H1 (cell line): ENCODE results near the gene PTGER3. TPM values are rescaled to one million over a fixed set of nuclear protein-coding genes. Genes with fewer than 3 reads are reported as not detected.

Experiments used
- CTCF ChIP-seq, 3 experiments: IDR thresholded peaks; 1 replicate in 2 of 3; 2 replicates in 1 of 3; pipeline versions ENCODE4 v1.5.1 to v1.6.1; 2011; ENCODE audit warnings: low read length in 3 of 3, mild to moderate bottlenecking in 3 of 3, inconsistent platforms in 2 of 3, low read depth in 1 of 3, moderate library complexity in 1 of 3; ENCODE audit not compliant: insufficient read depth in 1 of 3; ENCODE audit errors: control extremely low read depth in 1 of 3
- EP300 ChIP-seq, 2 experiments: IDR thresholded peaks; 1 replicate in 1 of 2; 2 replicates in 1 of 2; pipeline ENCODE4 v1.6.1; 2011 to 2012; ENCODE audit warnings: low read depth in 2 of 2, low read length in 2 of 2, mild to moderate bottlenecking in 2 of 2, borderline replicate concordance in 1 of 2, inconsistent platforms in 1 of 2, moderate library complexity in 1 of 2
- JUN ChIP-seq: IDR thresholded peaks from 2 replicates; pipeline ENCODE4 v1.6.1; 2011; ENCODE audit warnings: low read depth, mild to moderate bottlenecking, improper control_type of control experiment, low read length
- RFX5 ChIP-seq: IDR thresholded peaks from 2 replicates; pipeline ENCODE4 v1.6.1; 2011; ENCODE audit warnings: low read depth, low read length, improper control_type of control experiment, borderline replicate concordance
- RXRA ChIP-seq: IDR thresholded peaks from 2 replicates; pipeline ENCODE4 v1.6.1; 2011; ENCODE audit warnings: low read depth, mild to moderate bottlenecking, low read length, moderate library complexity; ENCODE audit not compliant: insufficient read depth
- SP4 ChIP-seq: IDR thresholded peaks from 2 replicates; pipeline ENCODE4 v1.6.1; 2012; ENCODE audit warnings: low read length, inconsistent platforms
- TAF7 ChIP-seq: optimal IDR thresholded peaks from 2 replicates; pipeline ENCODE3; 2011; ENCODE audit warnings: low read depth, mild to moderate bottlenecking, inconsistent platforms, low read length, moderate library complexity, borderline replicate concordance
- polyA plus RNA-seq, 7 experiments: library from polyadenylated mRNA; depleted of rRNA in 3 of 7; stranded (reverse) in 5 of 7; unstranded in 2 of 7; fragments of >200 nt in 5 of 7; fragments of 200-250 nt in 2 of 7; gene quantifications; 1 replicate in 5 of 7; 2 replicates in 1 of 7; 4 replicates in 1 of 7; pipeline versions ENCODE4 v1.2.1 to v1.2.3, GENCODE V29; 2011 to 2013; ENCODE audit warnings: missing spikeins in 2 of 7, mixed read lengths in 2 of 7
- total RNA-seq: library from RNA; stranded (reverse); fragmentation: NEBNext Ultra II Directional; extraction: Animal tissue kit (Norgen Biotek cat#: 25700); gene quantifications from 2 replicates; pipeline ENCODE4 v1.2.1, GENCODE V29; 2021

The PTGER3 gene
- total and polyA plus RNA-seq, 2 of the 8 experiments (the other 6 are each of a cell fraction or from before 2014, with no cell fraction given), result 0.38 to 0.82 TPM

- TF ChIP-seq EP300 (IDR thresholded peaks at IDR 0.05; ENCODE audit: borderline replicate concordance in 1 of 2, low read depth in 2 of 2, low read length in 2 of 2) (no peak), CTCF (IDR thresholded peaks at IDR 0.05; ENCODE audit: control extremely low read depth in 1 of 3, insufficient read depth in 1 of 3, low read depth in 1 of 3, low read length in 3 of 3) (no peak), JUN (no peak), RXRA (no peak), SP4 (no peak), RFX5 (no peak), TAF7 (no peak)
Observed at GRCh38 chr1:71071720-71072119, 24.1 kb upstream of the PTGER3 start (continued).
